Glutamatergic neuron (in vitro differentiated cells): Measurements from ENCODE around the gene GABRR3. TPM values are rescaled to one million over a fixed set of nuclear protein-coding genes. Genes with fewer than 3 reads are reported as not detected.

Experiments
- DNase-seq: peaks from one replicate; pipeline ENCODE4 v3.0.0; 2022
- H3K27ac Mint-ChIP-seq: one replicate; pipeline ENCODE4 v1.8.0; 2020; ENCODE audit warnings: mild to moderate bottlenecking, mixed read lengths, inconsistent platforms; ENCODE audit not compliant: unreplicated experiment
- H3K27me3 Mint-ChIP-seq: one replicate; pipeline ENCODE4 v1.8.0; 2020; ENCODE audit warnings: mild to moderate bottlenecking, moderate library complexity, mixed read lengths, inconsistent platforms; ENCODE audit not compliant: unreplicated experiment
- H3K36me3 Mint-ChIP-seq: one replicate; pipeline ENCODE4 v1.8.0; 2020; ENCODE audit warnings: mild to moderate bottlenecking, mixed read lengths, inconsistent platforms; ENCODE audit not compliant: unreplicated experiment
- H3K4me1 Mint-ChIP-seq: one replicate; pipeline ENCODE4 v1.8.0; 2020; ENCODE audit warnings: mild to moderate bottlenecking, low read depth, mixed read lengths, inconsistent platforms; ENCODE audit not compliant: unreplicated experiment
- H3K4me3 Mint-ChIP-seq: one replicate; pipeline ENCODE4 v1.8.0; 2020; ENCODE audit warnings: mild to moderate bottlenecking, mixed read lengths, inconsistent platforms; ENCODE audit not compliant: unreplicated experiment
- H3K9me3 Mint-ChIP-seq: one replicate; pipeline ENCODE4 v1.8.0; 2020; ENCODE audit warnings: mild to moderate bottlenecking, moderate library complexity, mixed read lengths, inconsistent platforms; ENCODE audit not compliant: unreplicated experiment
- CTCF ChIP-seq: fragments of 200-600 bp; sonication (generic); IDR thresholded peaks from one replicate; pipeline ENCODE4 v1.5.0; 2021; ENCODE audit not compliant: partially characterized antibody, unreplicated experiment
- total RNA-seq: library from RNA; stranded (reverse); fragmentation: NEBNext Ultra II Directional; extraction: Animal tissue kit (Norgen Biotek cat#: 25700); gene quantifications from one replicate; pipeline ENCODE4 v1.2.1, GENCODE V29; 2021; ENCODE audit not compliant: unreplicated experiment

The GABRR3 gene
- total RNA-seq, 1 donor from 2014 or later = not detected

- Mint-ChIP-seq H3K27ac (no peak overlapping the region), H3K27me3 (peaks cover 2% of the 10 kb centered on the region), H3K4me1 (peaks cover 8% of the 10 kb centered on the region), H3K36me3 (no peaks in the 10 kb centered on the region), H3K4me3 (no peak overlapping the region), H3K9me3 (no peaks in the 10 kb centered on the region)
- DNase-seq = no peak
- no peak for TF ChIP-seq CTCF
Observed at GRCh38 chr3:97957617-97958311, 77.4 kb downstream of the GABRR3 start.

GRCh38 chr3:97956051-97956450 is 79.1 kb downstream of the GABRR3 start:
- Mint-ChIP-seq H3K36me3 (no peaks in the 10 kb centered on the region), H3K27ac (no peak overlapping the region), H3K4me3 (no peak overlapping the region), H3K9me3 (no peaks in the 10 kb centered on the region), H3K27me3 (peaks cover 2% of the 10 kb centered on the region), H3K4me1 (no peaks in the 10 kb centered on the region)
- no peak for TF ChIP-seq CTCF
- no peak for DNase-seq

- TF ChIP-seq CTCF = no peak
Observed at GRCh38 chr3:97954228-97954827, 80.8 kb downstream of the GABRR3 start.

GRCh38 chr3:97952872-97953271 is 82.2 kb downstream of the GABRR3 start:
- no peak overlapping the region for H3K27ac Mint-ChIP-seq
- H3K4me3 Mint-ChIP-seq = no peak overlapping the region
- DNase-seq = no peak
- H3K9me3 Mint-ChIP-seq = no peaks in the 10 kb centered on the region
- H3K27me3 Mint-ChIP-seq = no peaks in the 10 kb centered on the region
- H3K36me3 Mint-ChIP-seq = no peaks in the 10 kb centered on the region
- no peak for TF ChIP-seq CTCF
- peaks cover 22% of the 10 kb centered on the region for H3K4me1 Mint-ChIP-seq

More at GRCh38 chr3:97954228-97954827, 80.8 kb downstream of the GABRR3 start:
- Mint-ChIP-seq H3K4me3 (no peak overlapping the region), H3K4me1 (peaks cover 12% of the 10 kb centered on the region), H3K27ac (no peak overlapping the region), H3K9me3 (no peaks in the 10 kb centered on the region), H3K27me3 (peaks cover 2% of the 10 kb centered on the region), H3K36me3 (no peaks in the 10 kb centered on the region)
- DNase-seq = no peak

- H3K9me3 Mint-ChIP-seq = no peaks in the 10 kb centered on the region
- peaks cover 22% of the 10 kb centered on the region for H3K4me1 Mint-ChIP-seq
- no peaks in the 10 kb centered on the region for H3K36me3 Mint-ChIP-seq
- no peak for TF ChIP-seq CTCF
- no peak overlapping the region for H3K4me3 Mint-ChIP-seq
- DNase-seq = no peak
- no peaks in the 10 kb centered on the region for H3K27me3 Mint-ChIP-seq
- H3K27ac Mint-ChIP-seq = no peak overlapping the region
Observed at GRCh38 chr3:97952280-97952679, 82.8 kb downstream of the GABRR3 start.
